HEK293T (cell line): ENCODE data around the gene HYAL2.

Experiments
- ARNT ChIP-seq: fragments of 450-650 bp; IDR thresholded peaks from 2 replicates; pipeline ENCODE4 v1.6.1; 2017; ENCODE audit warnings: mild to moderate bottlenecking
- ELF4 ChIP-seq: fragments of 450-650 bp; IDR thresholded peaks from 2 replicates; pipeline ENCODE4 v1.6.1; 2017; ENCODE audit warnings: antibody characterized with exemption
- SP1 ChIP-seq: fragments of 450-650 bp; IDR thresholded peaks from 2 replicates; pipeline ENCODE4 v1.6.1; 2017

- TF ChIP-seq ARNT (no peak), ELF4 (no peak), SP1 (no peak)
Observed at GRCh38 chr3:50325497-50326181, 3.1 kb upstream of the HYAL2 start.
